Keratinocyte (primary cell): Measurements from ENCODE around the gene ARHGEF16. TPM values are rescaled to one million over a fixed set of nuclear protein-coding genes. Genes with fewer than 3 reads are reported as not detected.

ENCODE experiments used
- DNase-seq: peaks from one replicate; pipeline ENCODE4 v3.0.0-alpha.2; 2011; ENCODE audit warnings: low read depth, missing footprints, low spot score
- FAIRE-seq: peaks from 2 replicates; lab custom pipeline; 2011; peaks lifted over from hg19 to GRCh38; lab: Jason Lieb, UNC
- H2AFZ ChIP-seq: 2 replicates; pipeline ENCODE4 v1.6.0; 2012; ENCODE audit warnings: low read length, control low read depth, inconsistent platforms; ENCODE audit not compliant: control insufficient read depth
- H3K27ac ChIP-seq: 2 replicates; pipeline ENCODE4 v1.5.1; 2011; ENCODE audit warnings: low read length; ENCODE audit not compliant: control insufficient read depth, insufficient read depth
- H3K27me3 ChIP-seq: 3 replicates; pipeline ENCODE4 v1.6.0; 2011; ENCODE audit warnings: low read length; ENCODE audit not compliant: control insufficient read depth, insufficient read depth; ENCODE audit errors: extremely low read depth
- H3K36me3 ChIP-seq, 2 experiments: 2 replicates in 1 of 2; 3 replicates in 1 of 2; pipeline ENCODE4 v1.5.1; 2011; ENCODE audit warnings: low read length in 2 of 2, mild to moderate bottlenecking in 1 of 2; ENCODE audit not compliant: control insufficient read depth in 2 of 2, insufficient read depth in 2 of 2; ENCODE audit errors: extremely low read depth in 1 of 2
- H3K4me1 ChIP-seq: 3 replicates; pipeline ENCODE4 v1.5.1; 2011; ENCODE audit warnings: low read length; ENCODE audit not compliant: control insufficient read depth, insufficient read depth; ENCODE audit errors: extremely low read depth
- H3K4me2 ChIP-seq: 3 replicates; pipeline ENCODE4 v1.6.0; 2011; ENCODE audit warnings: low read depth, low read length; ENCODE audit not compliant: control insufficient read depth, insufficient read depth; ENCODE audit errors: extremely low read depth
- H3K4me3 ChIP-seq, 3 experiments: fragments of 200-600 bp in 1 of 3; sonication (generic) in 1 of 3; 2 replicates in 2 of 3; 3 replicates in 1 of 3; pipeline ENCODE4 v1.5.1; 2011 to 2016; ENCODE audit warnings: low read length in 3 of 3, mild to moderate bottlenecking in 3 of 3, control low read depth in 2 of 3, inconsistent platforms in 1 of 3, low read depth in 1 of 3, mixed read lengths in 1 of 3, mixed run types in 1 of 3, moderate library complexity in 1 of 3; ENCODE audit not compliant: control insufficient read depth in 2 of 3, insufficient read depth in 2 of 3; ENCODE audit errors: extremely low read depth in 1 of 3
- H3K79me2 ChIP-seq: 2 replicates; pipeline ENCODE4 v1.6.0; 2012; ENCODE audit warnings: low read length; ENCODE audit not compliant: control insufficient read depth, insufficient read depth
- H3K9ac ChIP-seq: 3 replicates; pipeline ENCODE4 v1.6.0; 2011; ENCODE audit warnings: low read length; ENCODE audit not compliant: control insufficient read depth, insufficient read depth; ENCODE audit errors: extremely low read depth
- H3K9me1 ChIP-seq: 3 replicates; pipeline ENCODE4 v1.6.0; 2011; ENCODE audit warnings: low read length; ENCODE audit not compliant: control insufficient read depth, insufficient read depth; ENCODE audit errors: extremely low read depth
- H3K9me3 ChIP-seq: 2 replicates; pipeline ENCODE4 v1.5.1; 2012; ENCODE audit warnings: low read depth, low read length; ENCODE audit not compliant: control insufficient read depth
- H4K20me1 ChIP-seq: 3 replicates; pipeline ENCODE4 v1.6.0; 2011; ENCODE audit warnings: low read length; ENCODE audit not compliant: control insufficient read depth, insufficient read depth; ENCODE audit errors: extremely low read depth
- EZH2 ChIP-seq: IDR thresholded peaks from one replicate; pipeline ENCODE4 v1.6.1; 2012; ENCODE audit warnings: inconsistent platforms, mild to moderate bottlenecking, low read length, moderate library complexity
- dilution Hi-C: fragments of 300-500 bp; cut with MboI; formaldehyde crosslinking; loops from one replicate; pipeline ENCODE4 v1.7.0; 2020; ENCODE audit warnings: low sequenced_read_pairs; ENCODE audit not compliant: extremely low pct_ligation_motif_present
- polyA plus RNA-seq, 5 experiments: library from polyadenylated mRNA; depleted of rRNA in 3 of 5; stranded (reverse) in 3 of 5; stranded (forward) in 1 of 5; unstranded in 1 of 5; fragments of >200 nt; gene quantifications; 1 replicate in 1 of 5; 2 replicates in 3 of 5; 3 replicates in 1 of 5; pipeline versions ENCODE4 v1.2.1 to v1.2.3, GENCODE V29; 2011 to 2012; ENCODE audit warnings: missing spikeins in 2 of 5, low read depth in 1 of 5, low replicate concordance in 1 of 5
- TF ChIP-seq, protein P1 (sequence below), 3 experiments: IDR thresholded peaks in 1 of 3; conservative IDR thresholded peaks in 1 of 3; optimal IDR thresholded peaks in 1 of 3; 2 replicates in 2 of 3; 3 replicates in 1 of 3; pipeline versions ENCODE3 to v1.5.1; 2011; ENCODE audit warnings: low read length in 3 of 3, mild to moderate bottlenecking in 3 of 3, moderate library complexity in 2 of 3, control low read depth in 1 of 3, inconsistent platforms in 1 of 3; ENCODE audit not compliant: insufficient read depth in 2 of 3; ENCODE audit errors: extremely low read depth in 1 of 3

Gene ARHGEF16
- polyA plus RNA-seq, 1 donor (not counting 4 experiments of a cell fraction or from before 2014, with no cell fraction given): 6.2 TPM

GRCh38 chr1:3429320-3429719, 25.1 kb upstream of the ARHGEF16 start:
- no peaks in the 10 kb centered on the region for H4K20me1 ChIP-seq
- TF ChIP-seq EZH2: no peak
- TF ChIP-seq, protein P1, sequence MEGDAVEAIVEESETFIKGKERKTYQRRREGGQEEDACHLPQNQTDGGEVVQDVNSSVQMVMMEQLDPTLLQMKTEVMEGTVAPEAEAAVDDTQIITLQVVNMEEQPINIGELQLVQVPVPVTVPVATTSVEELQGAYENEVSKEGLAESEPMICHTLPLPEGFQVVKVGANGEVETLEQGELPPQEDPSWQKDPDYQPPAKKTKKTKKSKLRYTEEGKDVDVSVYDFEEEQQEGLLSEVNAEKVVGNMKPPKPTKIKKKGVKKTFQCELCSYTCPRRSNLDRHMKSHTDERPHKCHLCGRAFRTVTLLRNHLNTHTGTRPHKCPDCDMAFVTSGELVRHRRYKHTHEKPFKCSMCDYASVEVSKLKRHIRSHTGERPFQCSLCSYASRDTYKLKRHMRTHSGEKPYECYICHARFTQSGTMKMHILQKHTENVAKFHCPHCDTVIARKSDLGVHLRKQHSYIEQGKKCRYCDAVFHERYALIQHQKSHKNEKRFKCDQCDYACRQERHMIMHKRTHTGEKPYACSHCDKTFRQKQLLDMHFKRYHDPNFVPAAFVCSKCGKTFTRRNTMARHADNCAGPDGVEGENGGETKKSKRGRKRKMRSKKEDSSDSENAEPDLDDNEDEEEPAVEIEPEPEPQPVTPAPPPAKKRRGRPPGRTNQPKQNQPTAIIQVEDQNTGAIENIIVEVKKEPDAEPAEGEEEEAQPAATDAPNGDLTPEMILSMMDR (optimal IDR thresholded peaks at IDR 0.05 in 1 of 3, IDR thresholded peaks at IDR 0.05 in 1 of 3, conservative IDR thresholded peaks at IDR 0.05 in 1 of 3; ENCODE audit: extremely low read depth in 1 of 3, insufficient read depth in 2 of 3, low read length in 3 of 3): no peak
- no peak overlapping the region for H3K4me3 ChIP-seq
- H3K9me1 ChIP-seq: no peaks in the 10 kb centered on the region
- no peak overlapping the region for H2AFZ ChIP-seq
- H3K9me3 ChIP-seq: no peaks in the 10 kb centered on the region
- dilution Hi-C loops: no loop called here
- no peaks in the 10 kb centered on the region for H3K4me1 ChIP-seq
- FAIRE-seq (no peak), DNase-seq (no peak)
- H3K4me2 ChIP-seq: no peak overlapping the region
- no peaks in the 10 kb centered on the region for H3K36me3 ChIP-seq
- no peaks in the 10 kb centered on the region for H3K27me3 ChIP-seq
- no peaks in the 10 kb centered on the region for H3K79me2 ChIP-seq
- no peak overlapping the region for H3K9ac ChIP-seq
- no peak overlapping the region for H3K27ac ChIP-seq

GRCh38 chr1:3429766-3430165, 24.7 kb upstream of the ARHGEF16 start:
- DNase-seq: no peak
- H3K4me2 ChIP-seq: no peak overlapping the region
- H2AFZ ChIP-seq: no peak overlapping the region
- no peaks in the 10 kb centered on the region for H3K4me1 ChIP-seq
- dilution Hi-C loops: no loop called here
- H3K27ac ChIP-seq: no peak overlapping the region
- FAIRE-seq: no peak
- no peaks in the 10 kb centered on the region for H3K9me1 ChIP-seq
- no peaks in the 10 kb centered on the region for H4K20me1 ChIP-seq
- H3K27me3 ChIP-seq: no peaks in the 10 kb centered on the region
- H3K9me3 ChIP-seq: no peaks in the 10 kb centered on the region
- H3K9ac ChIP-seq: no peak overlapping the region
- TF ChIP-seq EZH2: no peak
- TF ChIP-seq, protein P1 (optimal IDR thresholded peaks at IDR 0.05 in 1 of 3, IDR thresholded peaks at IDR 0.05 in 1 of 3, conservative IDR thresholded peaks at IDR 0.05 in 1 of 3; ENCODE audit: extremely low read depth in 1 of 3, insufficient read depth in 2 of 3, low read length in 3 of 3): no peak
- no peaks in the 10 kb centered on the region for H3K36me3 ChIP-seq
- H3K79me2 ChIP-seq: no peaks in the 10 kb centered on the region
- no peak overlapping the region for H3K4me3 ChIP-seq
